K562 (cell line): Measurements from ENCODE around the gene ZNF549. TPM values are rescaled to one million over a fixed set of nuclear protein-coding genes. Genes with fewer than 3 reads are reported as not detected.

Experiments used
- BCL6 ChIP-seq: fragments of 250-450 bp; sonication (Bioruptor Pico); IDR thresholded peaks from 2 replicates; pipeline ENCODE4 v1.4.0; 2020
- FOXA1 ChIP-seq: fragments of 450-650 bp; IDR thresholded peaks from 2 replicates; pipeline ENCODE4 v1.6.1; 2016; ENCODE audit warnings: mild to moderate bottlenecking, borderline replicate concordance
- HDAC3 ChIP-seq: fragments of 450-650 bp; IDR thresholded peaks from 2 replicates; pipeline ENCODE4 v1.6.1; 2018; ENCODE audit warnings: borderline replicate concordance, mild to moderate bottlenecking, moderate library complexity; ENCODE audit not compliant: partially characterized antibody
- ILK ChIP-seq: fragments of 450-650 bp; IDR thresholded peaks from 2 replicates; pipeline ENCODE4 v1.6.1; 2016; ENCODE audit warnings: missing genetic modification characterization, low read depth, mild to moderate bottlenecking, missing compliant biosample characterization, moderate library complexity, borderline replicate concordance
- KAT7 ChIP-seq: sonication (generic); formaldehyde crosslinking; IDR thresholded peaks from 2 replicates; pipeline ENCODE4 v1.8.0; 2022; ENCODE audit warnings: missing genetic modification reagents, mild to moderate bottlenecking, borderline replicate concordance
- MAFK ChIP-seq: IDR thresholded peaks from 2 replicates; pipeline ENCODE4 v1.6.1; 2011; ENCODE audit warnings: low read length, improper control_type of control experiment
- MXI1 ChIP-seq: IDR thresholded peaks from 2 replicates; pipeline ENCODE4 v1.6.1; 2011; ENCODE audit warnings: low read depth, mild to moderate bottlenecking, improper control_type of control experiment, low read length
- SMARCA5 ChIP-seq: fragments of 450-650 bp; IDR thresholded peaks from 2 replicates; pipeline ENCODE4 v1.6.1; 2016
- U2AF2 ChIP-seq: fragments of 200-400 bp; formaldehyde crosslinking; optimal IDR thresholded peaks from 2 replicates; pipeline ENCODE3; 2017; ENCODE audit warnings: low read depth, mild to moderate bottlenecking, low read length
- ZC3H4 ChIP-seq: sonication (generic); formaldehyde crosslinking; IDR thresholded peaks from 2 replicates; pipeline ENCODE4 v1.9.0; 2021; ENCODE audit warnings: missing genetic modification reagents, borderline replicate concordance
- ZNF133 ChIP-seq: fragments of 250-450 bp; sonication (Bioruptor Pico); IDR thresholded peaks from 2 replicates; pipeline ENCODE4 v1.4.0; 2020; ENCODE audit warnings: mild to moderate bottlenecking
- polyA plus RNA-seq, 8 experiments: library from polyadenylated mRNA; depleted of rRNA in 4 of 8; stranded (reverse) in 5 of 8; unstranded in 3 of 8; fragments of >200 nt; fragmentation: Nextera tagmentation in 2 of 8; fragmentation: Illumina TruSeq in 1 of 8; extraction: Ambion mirVana in 2 of 8; extraction: Trizol in 1 of 8; gene quantifications; 2 replicates each; pipeline versions ENCODE4 v1.2.1 to v1.2.3, GENCODE V29; 2011 to 2014; ENCODE audit warnings: inconsistent platforms in 1 of 8, missing spikeins in 1 of 8
- total RNA-seq, 7 experiments: library from RNA; depleted of rRNA in 6 of 7; stranded (reverse); fragments of >200 nt in 6 of 7; fragmentation: Illumina TruSeq in 2 of 7; extraction: Trizol in 2 of 7; gene quantifications; 2 replicates each; pipeline versions ENCODE4 v1.2.1 to v1.2.3, GENCODE V29; 2011 to 2021; ENCODE audit warnings: low replicate concordance in 1 of 7
- TF ChIP-seq, protein P1 (sequence below): fragments of 450-650 bp; IDR thresholded peaks from 2 replicates; pipeline ENCODE4 v1.6.1; 2016; ENCODE audit warnings: low read depth
- TF ChIP-seq, protein P2 (sequence below): fragments of 250-450 bp; sonication (Bioruptor Pico); IDR thresholded peaks from 2 replicates; pipeline ENCODE4 v1.8.0; 2022; ENCODE audit warnings: inconsistent platforms, mild to moderate bottlenecking, moderate library complexity, borderline replicate concordance
- TF ChIP-seq, protein P3 (sequence below): fragments of 200-800 bp; sonication (Bioruptor generic); IDR thresholded peaks from 2 replicates; pipeline ENCODE4 v1.6.1; 2016; ENCODE audit warnings: missing genetic modification characterization, missing compliant biosample characterization

Gene ZNF549
- total and polyA plus RNA-seq, 9 of the 15 experiments (the other 6 are each of a cell fraction or from before 2014, with no cell fraction given) = 0.03 to 0.68 (median 0.25) TPM

DNA sequence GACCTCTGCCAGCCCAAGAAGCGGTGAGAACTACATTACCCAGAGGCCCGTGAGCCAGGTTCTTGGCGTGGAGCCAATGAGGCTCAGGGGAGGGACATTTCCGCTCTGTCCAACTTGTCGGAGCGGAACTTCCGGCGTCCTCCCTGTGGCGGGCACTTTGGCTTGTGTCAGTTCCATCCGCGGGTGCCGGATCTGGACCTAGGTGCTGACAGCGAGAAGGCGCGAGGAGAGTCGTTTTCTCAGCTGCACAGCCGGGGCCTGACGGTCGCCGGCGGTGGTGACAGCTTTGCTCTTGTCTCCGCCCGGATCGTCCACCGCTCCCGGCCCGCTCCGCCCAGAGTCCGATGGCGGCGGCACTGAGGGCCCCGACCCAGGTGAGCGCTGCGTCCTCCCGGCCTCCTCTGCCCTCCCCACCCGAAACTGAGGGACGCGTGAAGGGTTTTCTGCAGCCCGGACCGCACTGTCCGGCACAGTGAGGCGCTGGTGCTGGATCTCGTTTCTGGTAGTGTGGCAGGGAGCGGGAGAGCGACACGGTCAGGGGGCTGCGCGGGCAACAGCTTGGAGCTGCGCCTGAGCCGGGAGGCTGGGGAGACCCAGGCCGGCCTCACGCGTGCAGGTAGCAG is 72.7 kb downstream of the ZNF549 start, which contains the start of gene ZNF530 (continued):
- TF ChIP-seq MXI1 (no peak), ZC3H4 (CRISPR knock-in tag) (no peak), KAT7 (no peak), U2AF2 (no peak), MAFK (no peak), SMARCA5 (no peak), ZNF133 (CRISPR knock-in tag) (no peak), BCL6 (no peak), HDAC3 (no peak), ILK (no peak), FOXA1 (no peak)
- TF ChIP-seq, protein P1, sequence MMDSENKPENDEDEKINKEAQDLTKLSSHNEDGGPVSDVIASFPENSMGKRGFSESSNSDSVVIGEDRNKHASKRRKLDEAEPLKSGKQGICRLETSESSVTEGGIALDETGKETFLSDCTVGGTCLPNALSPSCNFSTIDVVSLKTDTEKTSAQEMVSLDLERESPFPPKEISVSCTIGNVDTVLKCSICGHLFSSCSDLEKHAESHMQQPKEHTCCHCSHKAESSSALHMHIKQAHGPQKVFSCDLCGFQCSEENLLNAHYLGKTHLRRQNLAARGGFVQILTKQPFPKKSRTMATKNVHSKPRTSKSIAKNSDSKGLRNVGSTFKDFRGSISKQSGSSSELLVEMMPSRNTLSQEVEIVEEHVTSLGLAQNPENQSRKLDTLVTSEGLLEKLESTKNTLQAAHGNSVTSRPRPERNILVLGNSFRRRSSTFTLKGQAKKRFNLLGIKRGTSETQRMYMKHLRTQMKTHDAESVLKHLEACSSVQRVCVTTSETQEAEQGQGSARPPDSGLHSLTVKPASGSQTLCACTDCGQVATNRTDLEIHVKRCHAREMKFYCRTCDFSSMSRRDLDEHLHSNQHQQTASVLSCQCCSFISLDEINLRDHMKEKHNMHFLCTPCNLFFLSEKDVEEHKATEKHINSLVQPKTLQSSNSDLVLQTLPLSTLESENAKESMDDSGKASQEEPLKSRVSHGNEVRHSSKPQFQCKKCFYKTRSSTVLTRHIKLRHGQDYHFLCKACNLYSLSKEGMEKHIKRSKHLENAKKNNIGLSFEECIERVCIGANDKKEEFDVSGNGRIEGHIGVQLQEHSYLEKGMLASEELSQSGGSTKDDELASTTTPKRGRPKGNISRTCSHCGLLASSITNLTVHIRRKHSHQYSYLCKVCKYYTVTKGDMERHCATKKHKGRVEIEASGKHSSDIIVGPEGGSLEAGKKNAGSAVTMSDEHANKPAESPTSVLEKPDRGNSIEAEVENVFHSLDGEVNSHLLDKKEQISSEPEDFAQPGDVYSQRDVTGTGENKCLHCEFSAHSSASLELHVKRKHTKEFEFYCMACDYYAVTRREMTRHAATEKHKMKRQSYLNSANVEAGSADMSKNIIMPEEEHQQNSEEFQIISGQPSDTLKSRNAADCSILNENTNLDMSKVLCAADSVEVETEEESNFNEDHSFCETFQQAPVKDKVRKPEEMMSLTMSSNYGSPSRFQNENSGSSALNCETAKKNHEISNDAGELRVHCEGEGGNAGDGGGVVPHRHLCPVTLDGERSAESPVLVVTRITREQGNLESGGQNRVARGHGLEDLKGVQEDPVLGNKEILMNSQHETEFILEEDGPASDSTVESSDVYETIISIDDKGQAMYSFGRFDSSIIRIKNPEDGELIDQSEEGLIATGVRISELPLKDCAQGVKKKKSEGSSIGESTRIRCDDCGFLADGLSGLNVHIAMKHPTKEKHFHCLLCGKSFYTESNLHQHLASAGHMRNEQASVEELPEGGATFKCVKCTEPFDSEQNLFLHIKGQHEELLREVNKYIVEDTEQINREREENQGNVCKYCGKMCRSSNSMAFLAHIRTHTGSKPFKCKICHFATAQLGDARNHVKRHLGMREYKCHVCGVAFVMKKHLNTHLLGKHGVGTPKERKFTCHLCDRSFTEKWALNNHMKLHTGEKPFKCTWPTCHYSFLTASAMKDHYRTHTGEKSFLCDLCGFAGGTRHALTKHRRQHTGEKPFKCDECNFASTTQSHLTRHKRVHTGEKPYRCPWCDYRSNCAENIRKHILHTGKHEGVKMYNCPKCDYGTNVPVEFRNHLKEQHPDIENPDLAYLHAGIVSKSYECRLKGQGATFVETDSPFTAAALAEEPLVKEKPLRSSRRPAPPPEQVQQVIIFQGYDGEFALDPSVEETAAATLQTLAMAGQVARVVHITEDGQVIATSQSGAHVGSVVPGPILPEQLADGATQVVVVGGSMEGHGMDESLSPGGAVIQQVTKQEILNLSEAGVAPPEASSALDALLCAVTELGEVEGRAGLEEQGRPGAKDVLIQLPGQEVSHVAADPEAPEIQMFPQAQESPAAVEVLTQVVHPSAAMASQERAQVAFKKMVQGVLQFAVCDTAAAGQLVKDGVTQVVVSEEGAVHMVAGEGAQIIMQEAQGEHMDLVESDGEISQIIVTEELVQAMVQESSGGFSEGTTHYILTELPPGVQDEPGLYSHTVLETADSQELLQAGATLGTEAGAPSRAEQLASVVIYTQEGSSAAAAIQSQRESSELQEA = no peak
- TF ChIP-seq, protein P2, sequence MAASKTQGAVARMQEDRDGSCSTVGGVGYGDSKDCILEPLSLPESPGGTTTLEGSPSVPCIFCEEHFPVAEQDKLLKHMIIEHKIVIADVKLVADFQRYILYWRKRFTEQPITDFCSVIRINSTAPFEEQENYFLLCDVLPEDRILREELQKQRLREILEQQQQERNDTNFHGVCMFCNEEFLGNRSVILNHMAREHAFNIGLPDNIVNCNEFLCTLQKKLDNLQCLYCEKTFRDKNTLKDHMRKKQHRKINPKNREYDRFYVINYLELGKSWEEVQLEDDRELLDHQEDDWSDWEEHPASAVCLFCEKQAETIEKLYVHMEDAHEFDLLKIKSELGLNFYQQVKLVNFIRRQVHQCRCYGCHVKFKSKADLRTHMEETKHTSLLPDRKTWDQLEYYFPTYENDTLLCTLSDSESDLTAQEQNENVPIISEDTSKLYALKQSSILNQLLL = no peak
- TF ChIP-seq, protein P3, sequence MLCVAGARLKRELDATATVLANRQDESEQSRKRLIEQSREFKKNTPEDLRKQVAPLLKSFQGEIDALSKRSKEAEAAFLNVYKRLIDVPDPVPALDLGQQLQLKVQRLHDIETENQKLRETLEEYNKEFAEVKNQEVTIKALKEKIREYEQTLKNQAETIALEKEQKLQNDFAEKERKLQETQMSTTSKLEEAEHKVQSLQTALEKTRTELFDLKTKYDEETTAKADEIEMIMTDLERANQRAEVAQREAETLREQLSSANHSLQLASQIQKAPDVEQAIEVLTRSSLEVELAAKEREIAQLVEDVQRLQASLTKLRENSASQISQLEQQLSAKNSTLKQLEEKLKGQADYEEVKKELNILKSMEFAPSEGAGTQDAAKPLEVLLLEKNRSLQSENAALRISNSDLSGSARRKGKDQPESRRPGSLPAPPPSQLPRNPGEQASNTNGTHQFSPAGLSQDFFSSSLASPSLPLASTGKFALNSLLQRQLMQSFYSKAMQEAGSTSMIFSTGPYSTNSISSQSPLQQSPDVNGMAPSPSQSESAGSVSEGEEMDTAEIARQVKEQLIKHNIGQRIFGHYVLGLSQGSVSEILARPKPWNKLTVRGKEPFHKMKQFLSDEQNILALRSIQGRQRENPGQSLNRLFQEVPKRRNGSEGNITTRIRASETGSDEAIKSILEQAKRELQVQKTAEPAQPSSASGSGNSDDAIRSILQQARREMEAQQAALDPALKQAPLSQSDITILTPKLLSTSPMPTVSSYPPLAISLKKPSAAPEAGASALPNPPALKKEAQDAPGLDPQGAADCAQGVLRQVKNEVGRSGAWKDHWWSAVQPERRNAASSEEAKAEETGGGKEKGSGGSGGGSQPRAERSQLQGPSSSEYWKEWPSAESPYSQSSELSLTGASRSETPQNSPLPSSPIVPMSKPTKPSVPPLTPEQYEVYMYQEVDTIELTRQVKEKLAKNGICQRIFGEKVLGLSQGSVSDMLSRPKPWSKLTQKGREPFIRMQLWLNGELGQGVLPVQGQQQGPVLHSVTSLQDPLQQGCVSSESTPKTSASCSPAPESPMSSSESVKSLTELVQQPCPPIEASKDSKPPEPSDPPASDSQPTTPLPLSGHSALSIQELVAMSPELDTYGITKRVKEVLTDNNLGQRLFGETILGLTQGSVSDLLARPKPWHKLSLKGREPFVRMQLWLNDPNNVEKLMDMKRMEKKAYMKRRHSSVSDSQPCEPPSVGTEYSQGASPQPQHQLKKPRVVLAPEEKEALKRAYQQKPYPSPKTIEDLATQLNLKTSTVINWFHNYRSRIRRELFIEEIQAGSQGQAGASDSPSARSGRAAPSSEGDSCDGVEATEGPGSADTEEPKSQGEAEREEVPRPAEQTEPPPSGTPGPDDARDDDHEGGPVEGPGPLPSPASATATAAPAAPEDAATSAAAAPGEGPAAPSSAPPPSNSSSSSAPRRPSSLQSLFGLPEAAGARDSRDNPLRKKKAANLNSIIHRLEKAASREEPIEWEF (CRISPR knock-in tag) = no peak
